ENCODE data around the gene LRCH1.

LRCH1 gene

GRCh38 chr13:46801858-46802257, 248.9 kb downstream of the LRCH1 start:
- no peak for DNase-seq (ENCODE audit: low read depth)

Measured in activated T-cell treated with anti-CD3 and anti-CD28 coated beads for 48 hours (primary cell).